Inferior parietal cortex (tissue), 1 donor: ENCODE results near the gene OR1D5.
"Not testable (repeated sequence)": the region's sequence is repeated elsewhere in the genome, so short reads cannot be mapped to it uniquely, and the experiment has no call there.

Experiments used
- DNase-seq: peaks from one replicate; pipeline ENCODE4 v3.0.0-alpha.2; 2016; ENCODE audit errors: extremely low spot score

The OR1D5 gene

GRCh38 chr17:3063507-3063906 lies at the start of gene OR1D5:
OR1D5 (minus strand) TSS chr17:3063607; CDS start chr17:3063607, 0 bp downstream.
- DNase-seq: not testable (repeated sequence)

- no peak for DNase-seq
Observed at GRCh38 chr17:3104322-3104721, 40.9 kb upstream of the OR1D5 start, which contains the start of gene OR1D2. OR1D2 (minus strand) TSS chr17:3104422; CDS start chr17:3092996, 11,426 bp downstream.

- DNase-seq: not testable (repeated sequence)
Observed at GRCh38 chr17:3073850-3074249, 10.4 kb upstream of the OR1D5 start.

GRCh38 chr17:3065192-3065591 lies 1.8 kb upstream of the OR1D5 start:
- not testable (repeated sequence) for DNase-seq

GRCh38 chr17:3062824-3063377 lies 506 bp downstream of the OR1D5 start:
- not testable (repeated sequence) for DNase-seq

- not testable (repeated sequence) for DNase-seq
Observed at GRCh38 chr17:3054868-3055267, 8.5 kb downstream of the OR1D5 start.

GRCh38 chr17:3049705-3050295 lies 13.6 kb downstream of the OR1D5 start:
- no peak for DNase-seq

- peak; percentile 97 for DNase-seq
Observed at GRCh38 chr17:3048727-3049471, 14.5 kb downstream of the OR1D5 start.

GRCh38 chr17:3046753-3047152 lies 16.7 kb downstream of the OR1D5 start:
- no peak for DNase-seq

GRCh38 chr17:3043737-3044365 lies 19.6 kb downstream of the OR1D5 start:
- no peak for DNase-seq

- peak; percentile 33 for DNase-seq
Observed at GRCh38 chr17:3040882-3041281, 22.5 kb downstream of the OR1D5 start.

GRCh38 chr17:3039736-3040135 lies 23.7 kb downstream of the OR1D5 start:
- no peak for DNase-seq

GRCh38 chr17:3038941-3039340 lies 24.5 kb downstream of the OR1D5 start:
- DNase-seq: no peak

- no peak for DNase-seq
Observed at GRCh38 chr17:3037259-3037658, 26.1 kb downstream of the OR1D5 start.

- no peak for DNase-seq
Observed at GRCh38 chr17:3036800-3037199, 26.6 kb downstream of the OR1D5 start.

GRCh38 chr17:3035968-3036280 lies 27.5 kb downstream of the OR1D5 start:
- DNase-seq: no peak

- DNase-seq: no peak
Observed at GRCh38 chr17:3035256-3035967, 28.0 kb downstream of the OR1D5 start.

GRCh38 chr17:3034578-3034920 lies 28.9 kb downstream of the OR1D5 start:
- no peak for DNase-seq

GRCh38 chr17:3033741-3034577 lies 29.4 kb downstream of the OR1D5 start:
- DNase-seq: no peak

GRCh38 chr17:3033248-3033640 lies 30.2 kb downstream of the OR1D5 start:
- no peak for DNase-seq
